ENCODE measurements around the gene ANAPC16.
"Not testable (repeated sequence)": the region's sequence is repeated elsewhere in the genome, so short reads cannot be mapped to it uniquely, and the experiment has no call there.

Gene ANAPC16

GRCh38 chr10:72278668-72279393 is 63.0 kb downstream of the ANAPC16 start:
- H3K4me3 ChIP-seq (ENCODE audit: control insufficient read depth, low read depth, low read length), result no peak overlapping the region
- no peak for DNase-seq (ENCODE audit: low read depth)
- TF ChIP-seq, protein P1, sequence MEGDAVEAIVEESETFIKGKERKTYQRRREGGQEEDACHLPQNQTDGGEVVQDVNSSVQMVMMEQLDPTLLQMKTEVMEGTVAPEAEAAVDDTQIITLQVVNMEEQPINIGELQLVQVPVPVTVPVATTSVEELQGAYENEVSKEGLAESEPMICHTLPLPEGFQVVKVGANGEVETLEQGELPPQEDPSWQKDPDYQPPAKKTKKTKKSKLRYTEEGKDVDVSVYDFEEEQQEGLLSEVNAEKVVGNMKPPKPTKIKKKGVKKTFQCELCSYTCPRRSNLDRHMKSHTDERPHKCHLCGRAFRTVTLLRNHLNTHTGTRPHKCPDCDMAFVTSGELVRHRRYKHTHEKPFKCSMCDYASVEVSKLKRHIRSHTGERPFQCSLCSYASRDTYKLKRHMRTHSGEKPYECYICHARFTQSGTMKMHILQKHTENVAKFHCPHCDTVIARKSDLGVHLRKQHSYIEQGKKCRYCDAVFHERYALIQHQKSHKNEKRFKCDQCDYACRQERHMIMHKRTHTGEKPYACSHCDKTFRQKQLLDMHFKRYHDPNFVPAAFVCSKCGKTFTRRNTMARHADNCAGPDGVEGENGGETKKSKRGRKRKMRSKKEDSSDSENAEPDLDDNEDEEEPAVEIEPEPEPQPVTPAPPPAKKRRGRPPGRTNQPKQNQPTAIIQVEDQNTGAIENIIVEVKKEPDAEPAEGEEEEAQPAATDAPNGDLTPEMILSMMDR (conservative IDR thresholded peaks at IDR 0.05; ENCODE audit: control insufficient read depth, insufficient read depth, low read depth, low read length), result peak; percentile 14

DNA sequence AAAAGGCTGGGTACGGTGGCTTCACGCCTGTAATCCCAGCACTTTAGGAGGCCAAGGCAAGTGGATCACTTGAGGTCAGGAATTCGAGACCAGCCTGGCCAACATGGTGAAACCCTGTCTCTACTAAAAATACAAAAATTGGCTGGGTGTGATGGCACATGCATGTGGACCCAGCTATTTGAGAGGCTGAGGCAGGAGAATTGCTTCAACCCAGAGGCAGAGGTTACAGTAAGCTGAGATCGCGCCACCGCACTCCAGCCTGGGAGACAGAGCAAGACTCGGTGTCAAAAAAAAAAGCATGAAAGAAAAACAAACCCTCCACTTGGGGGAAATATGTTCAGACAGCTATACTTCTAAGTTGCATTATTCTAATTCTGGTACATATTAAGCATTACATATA is 63.8 kb downstream of the ANAPC16 start:
- not testable (repeated sequence) for H3K4me3 ChIP-seq (ENCODE audit: control insufficient read depth, low read depth, low read length); DNase-seq (ENCODE audit: low read depth)

GRCh38 chr10:72283131-72283530 is 67.3 kb downstream of the ANAPC16 start:
- TF ChIP-seq, protein P1 (conservative IDR thresholded peaks at IDR 0.05; ENCODE audit: control insufficient read depth, insufficient read depth, low read depth, low read length), result no peak
- DNase-seq (ENCODE audit: low read depth), result no peak
- H3K4me3 ChIP-seq (ENCODE audit: control insufficient read depth, low read depth, low read length), result no peak overlapping the region

Measured in fibroblast of mammary gland (primary cell).